ENCODE data around the gene CLDN20.
"Not testable (repeated sequence)": the region's sequence is repeated elsewhere in the genome, so short reads cannot be mapped to it uniquely, and the experiment has no call there.

The CLDN20 gene

GRCh38 chr6:155263373-155264063 lies at the start of gene CLDN20:
TSS of gene CLDN20 (plus strand) at chr6:155264013. CDS start at chr6:155275720, 11,707 bp downstream.
- in situ Hi-C loops (cut with HindIII; ENCODE audit: low pct_unique_long_range_greater_than_20kb, low sequenced_read_pairs): no loop called here
- DNase-seq (ENCODE audit: low read depth in 1 of 2, low spot score in 1 of 2): no peak
- TF ChIP-seq JUND (IDR thresholded peaks at IDR 0.05; ENCODE audit: low read depth): no peak

- no peak for DNase-seq (ENCODE audit: low read depth in 1 of 2, low spot score in 1 of 2)
- in situ Hi-C loops (cut with HindIII; ENCODE audit: low pct_unique_long_range_greater_than_20kb, low sequenced_read_pairs): no loop called here
- no peak for TF ChIP-seq JUND (IDR thresholded peaks at IDR 0.05; ENCODE audit: low read depth)
Observed at GRCh38 chr6:155215906-155216305, 47.9 kb upstream of the CLDN20 start.

GRCh38 chr6:155216312-155217046 lies 47.3 kb upstream of the CLDN20 start:
- DNase-seq (ENCODE audit: low read depth in 1 of 2, low spot score in 1 of 2): no peak
- in situ Hi-C loops (cut with HindIII; ENCODE audit: low pct_unique_long_range_greater_than_20kb, low sequenced_read_pairs): no loop called here
- no peak for TF ChIP-seq JUND (IDR thresholded peaks at IDR 0.05; ENCODE audit: low read depth)

GRCh38 chr6:155218711-155219110 lies 45.1 kb upstream of the CLDN20 start:
- in situ Hi-C loops (cut with HindIII; ENCODE audit: low pct_unique_long_range_greater_than_20kb, low sequenced_read_pairs): not testable (repeated sequence)

GRCh38 chr6:155219299-155219698 lies 44.5 kb upstream of the CLDN20 start:
- no peak for TF ChIP-seq JUND (IDR thresholded peaks at IDR 0.05; ENCODE audit: low read depth)
- in situ Hi-C loops (cut with HindIII; ENCODE audit: low pct_unique_long_range_greater_than_20kb, low sequenced_read_pairs): no loop called here
- DNase-seq (ENCODE audit: low read depth in 1 of 2, low spot score in 1 of 2): no peak

More at GRCh38 chr6:155218711-155219110, 45.1 kb upstream of the CLDN20 start:
- DNase-seq (ENCODE audit: low read depth in 1 of 2, low spot score in 1 of 2): not testable (repeated sequence)

- no peak for DNase-seq (ENCODE audit: low read depth in 1 of 2, low spot score in 1 of 2)
- in situ Hi-C loops (cut with HindIII; ENCODE audit: low pct_unique_long_range_greater_than_20kb, low sequenced_read_pairs): no loop called here
- no peak for TF ChIP-seq JUND (IDR thresholded peaks at IDR 0.05; ENCODE audit: low read depth)
Observed at GRCh38 chr6:155219858-155220301, 43.9 kb upstream of the CLDN20 start.

- DNase-seq (ENCODE audit: low read depth in 1 of 2, low spot score in 1 of 2): no peak
- TF ChIP-seq JUND (IDR thresholded peaks at IDR 0.05; ENCODE audit: low read depth): no peak
- in situ Hi-C loops (cut with HindIII; ENCODE audit: low pct_unique_long_range_greater_than_20kb, low sequenced_read_pairs): no loop called here
Observed at GRCh38 chr6:155221086-155221485, 42.7 kb upstream of the CLDN20 start.

- no peak for DNase-seq (ENCODE audit: low read depth in 1 of 2, low spot score in 1 of 2)
- in situ Hi-C loops (cut with HindIII; ENCODE audit: low pct_unique_long_range_greater_than_20kb, low sequenced_read_pairs): no loop called here
Observed at GRCh38 chr6:155222506-155222905, 41.3 kb upstream of the CLDN20 start.

GRCh38 chr6:155223646-155224451 lies 40.0 kb upstream of the CLDN20 start:
- in situ Hi-C loops (cut with HindIII; ENCODE audit: low pct_unique_long_range_greater_than_20kb, low sequenced_read_pairs): no loop called here
- DNase-seq (ENCODE audit: low read depth in 1 of 2, low spot score in 1 of 2): no peak
- TF ChIP-seq JUND (IDR thresholded peaks at IDR 0.05; ENCODE audit: low read depth): no peak

More at GRCh38 chr6:155222506-155222905, 41.3 kb upstream of the CLDN20 start:
- TF ChIP-seq JUND (IDR thresholded peaks at IDR 0.05; ENCODE audit: low read depth): no peak

GRCh38 chr6:155224618-155225017 lies 39.2 kb upstream of the CLDN20 start:
- DNase-seq (ENCODE audit: low read depth in 1 of 2, low spot score in 1 of 2): no peak
- TF ChIP-seq JUND (IDR thresholded peaks at IDR 0.05; ENCODE audit: low read depth): no peak
- in situ Hi-C loops (cut with HindIII; ENCODE audit: low pct_unique_long_range_greater_than_20kb, low sequenced_read_pairs): no loop called here

GRCh38 chr6:155227046-155227445 lies 36.8 kb upstream of the CLDN20 start:
- DNase-seq (ENCODE audit: low read depth in 1 of 2, low spot score in 1 of 2): no peak
- in situ Hi-C loops (cut with HindIII; ENCODE audit: low pct_unique_long_range_greater_than_20kb, low sequenced_read_pairs): no loop called here
- no peak for TF ChIP-seq JUND (IDR thresholded peaks at IDR 0.05; ENCODE audit: low read depth)

- TF ChIP-seq JUND (IDR thresholded peaks at IDR 0.05; ENCODE audit: low read depth): no peak
- in situ Hi-C loops (cut with HindIII; ENCODE audit: low pct_unique_long_range_greater_than_20kb, low sequenced_read_pairs): no loop called here
- no peak for DNase-seq (ENCODE audit: low read depth in 1 of 2, low spot score in 1 of 2)
Observed at GRCh38 chr6:155228546-155229166, 35.2 kb upstream of the CLDN20 start.

GRCh38 chr6:155230975-155231374 lies 32.8 kb upstream of the CLDN20 start:
- in situ Hi-C loops (cut with HindIII; ENCODE audit: low pct_unique_long_range_greater_than_20kb, low sequenced_read_pairs); DNase-seq (ENCODE audit: low read depth in 1 of 2, low spot score in 1 of 2): not testable (repeated sequence)
